GM18520 (cell line): ENCODE results near the gene TBC1D16.

Experiments
- ATAC-seq: cut with Tn5 transposase; IDR thresholded peaks from one replicate; pipeline ENCODE4 v1.9.1; 2021; ENCODE audit not compliant: unreplicated experiment

Gene TBC1D16

GRCh38 chr17:79929257-79930061, 106.2 kb downstream of the TBC1D16 start:
- no peak for ATAC-seq

GRCh38 chr17:79928502-79929256, 107.0 kb downstream of the TBC1D16 start:
- no peak for ATAC-seq

GRCh38 chr17:79927688-79928501, 107.8 kb downstream of the TBC1D16 start:
- no peak for ATAC-seq

GRCh38 chr17:79927136-79927661, 108.5 kb downstream of the TBC1D16 start:
- ATAC-seq, result no peak

GRCh38 chr17:79926605-79927135, 109.0 kb downstream of the TBC1D16 start:
- no peak for ATAC-seq

GRCh38 chr17:79926142-79926604, 109.5 kb downstream of the TBC1D16 start:
- no peak for ATAC-seq

GRCh38 chr17:79925242-79925957, 110.3 kb downstream of the TBC1D16 start:
- no peak for ATAC-seq

- ATAC-seq, result no peak
These were observed 111.1 kb downstream of the TBC1D16 start for GRCh38 chr17:79924639-79924976.

- no peak for ATAC-seq
These were observed 111.6 kb downstream of the TBC1D16 start for GRCh38 chr17:79923974-79924638.

- no peak for ATAC-seq
These were observed 112.9 kb downstream of the TBC1D16 start for GRCh38 chr17:79922798-79923197.

GRCh38 chr17:79922116-79922601, 113.5 kb downstream of the TBC1D16 start:
- ATAC-seq, result no peak

- ATAC-seq, result no peak
These were observed 114.1 kb downstream of the TBC1D16 start for GRCh38 chr17:79921411-79922115.

- no peak for ATAC-seq
These were observed 114.8 kb downstream of the TBC1D16 start for GRCh38 chr17:79920751-79921410.

- ATAC-seq, result no peak
These were observed 115.6 kb downstream of the TBC1D16 start for GRCh38 chr17:79919862-79920720.

GRCh38 chr17:79919164-79919585, 116.5 kb downstream of the TBC1D16 start:
- ATAC-seq, result no peak

- no peak for ATAC-seq
These were observed 117.0 kb downstream of the TBC1D16 start for GRCh38 chr17:79918581-79919163.

GRCh38 chr17:79917902-79918484, 117.7 kb downstream of the TBC1D16 start:
- ATAC-seq, result no peak
